ENCODE results near the gene CALN1. TPM values are rescaled to one million over a fixed set of nuclear protein-coding genes. Genes with fewer than 3 reads are reported as not detected.

Gene CALN1
- total RNA-seq, 5 donors from 2014 or later (not counting 1 experiment from before 2014, with no cell fraction given), result 0.03 to 0.26 (median 0.05) TPM

DNA sequence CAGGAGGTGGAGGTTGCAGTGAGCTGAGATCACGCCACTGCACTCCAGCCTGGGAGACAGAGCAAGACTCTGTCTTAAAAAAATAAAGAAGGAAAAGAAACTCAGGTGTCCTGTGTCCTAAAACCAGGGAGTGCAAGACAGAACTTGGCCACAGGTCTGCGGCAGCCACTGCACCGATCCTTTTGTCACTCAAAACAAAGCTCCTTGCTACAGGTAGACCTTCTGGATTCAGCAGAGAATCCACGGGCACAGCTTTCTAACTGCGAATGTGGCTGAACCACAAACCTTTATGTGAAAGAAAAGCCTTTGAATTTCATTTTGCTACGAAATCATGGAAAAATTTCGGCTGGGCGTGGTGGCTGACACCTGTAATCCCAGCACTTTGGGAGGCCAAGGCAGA lies 634.9 kb downstream of the CALN1 start:
- Histone ChIP-seq H3K4me3 (ENCODE audit: control insufficient read depth in 1 of 2, extremely low read depth in 1 of 2, low read length in 1 of 2) (no peak overlapping the region), H3K27ac (ENCODE audit: low read length) (no peak overlapping the region), H3K36me3 (ENCODE audit: control insufficient read depth in 2 of 2, extremely low read depth in 1 of 2, insufficient read depth in 1 of 2, low read length in 1 of 2) (no peaks in the 10 kb centered on the region), H3K9me3 (no peaks in the 10 kb centered on the region), H3K27me3 (replicated peaks in 1 of 2; ENCODE audit: control insufficient read depth in 2 of 2, extremely low read depth in 1 of 2, insufficient read depth in 2 of 2, low read length in 1 of 2) (peaks cover 0 to 3% of the 10 kb centered on the region in 2 experiments), H3K4me1 (ENCODE audit: control insufficient read depth in 1 of 2, extremely low read depth in 1 of 2, insufficient read depth in 2 of 2, low read length in 2 of 2) (no peaks in the 10 kb centered on the region)
- Mint-ChIP-seq H3K4me1 (no peaks in the 10 kb centered on the region), H3K36me3 (no peaks in the 10 kb centered on the region), H3K27me3 (no peaks in the 10 kb centered on the region), H3K27ac (no peak overlapping the region), H3K9me3 (peaks cover 4 to 7% (median 5%) of the 10 kb centered on the region in 3 donors), H3K4me3 (no peak overlapping the region)
- DNase-seq (no peak), ATAC-seq (replicated peaks in 1 of 4) (no peak)
- CTCF ChIA-PET, result no interaction called here
- WGBS (ENCODE audit: insufficient coverage), result 87% methylated on average over 7 of the region's 8 CpGs
- POLR2A ChIA-PET, result no interaction called here

- H3K36me3 Mint-ChIP-seq, result no peaks in the 10 kb centered on the region
- 90% methylated on average over 9 of the region's 9 CpGs for WGBS (ENCODE audit: insufficient coverage)
- H3K27me3 Mint-ChIP-seq, result no peaks in the 10 kb centered on the region
- DNase-seq, result no peak
- no peaks in the 10 kb centered on the region for H3K36me3 ChIP-seq (ENCODE audit: control insufficient read depth in 2 of 2, extremely low read depth in 1 of 2, insufficient read depth in 1 of 2, low read length in 1 of 2)
- no peak for ATAC-seq (replicated peaks in 1 of 4)
- CTCF ChIA-PET, result no interaction called here
- no peak overlapping the region for H3K27ac ChIP-seq (ENCODE audit: low read length)
- no peaks in the 10 kb centered on the region for H3K9me3 ChIP-seq
- POLR2A ChIA-PET, result no interaction called here
- H3K4me3 Mint-ChIP-seq, result no peak overlapping the region
- H3K9me3 Mint-ChIP-seq, result peaks cover 4 to 5% (median 5%) of the 10 kb centered on the region in 3 donors
- no peaks in the 10 kb centered on the region for H3K4me1 Mint-ChIP-seq
- no peak overlapping the region for H3K27ac Mint-ChIP-seq
- no peak overlapping the region for H3K4me3 ChIP-seq (ENCODE audit: control insufficient read depth in 1 of 2, extremely low read depth in 1 of 2, low read length in 1 of 2)
- H3K4me1 ChIP-seq (ENCODE audit: control insufficient read depth in 1 of 2, extremely low read depth in 1 of 2, insufficient read depth in 2 of 2, low read length in 2 of 2), result no peaks in the 10 kb centered on the region
- H3K27me3 ChIP-seq (replicated peaks in 1 of 2; ENCODE audit: control insufficient read depth in 2 of 2, extremely low read depth in 1 of 2, insufficient read depth in 2 of 2, low read length in 1 of 2), result peaks cover 0 to 3% of the 10 kb centered on the region in 2 experiments
Measured at GRCh38 chr7:71776726-71777125, 635.4 kb downstream of the CALN1 start.

GRCh38 chr7:71775648-71776047 lies 636.5 kb downstream of the CALN1 start:
- Histone ChIP-seq H3K27me3 (replicated peaks in 1 of 2; ENCODE audit: control insufficient read depth in 2 of 2, extremely low read depth in 1 of 2, insufficient read depth in 2 of 2, low read length in 1 of 2) (peaks cover 0 to 3% of the 10 kb centered on the region in 2 experiments), H3K4me1 (ENCODE audit: control insufficient read depth in 1 of 2, extremely low read depth in 1 of 2, insufficient read depth in 2 of 2, low read length in 2 of 2) (no peaks in the 10 kb centered on the region), H3K36me3 (ENCODE audit: control insufficient read depth in 2 of 2, extremely low read depth in 1 of 2, insufficient read depth in 1 of 2, low read length in 1 of 2) (no peaks in the 10 kb centered on the region), H3K9me3 (no peaks in the 10 kb centered on the region), H3K27ac (ENCODE audit: low read length) (no peak overlapping the region), H3K4me3 (ENCODE audit: control insufficient read depth in 1 of 2, extremely low read depth in 1 of 2, low read length in 1 of 2) (no peak overlapping the region)
- DNase-seq, result no peak
- H3K27me3 Mint-ChIP-seq, result no peaks in the 10 kb centered on the region
- ChIA-PET CTCF (no interaction called here), POLR2A (no interaction called here)
- no peak for ATAC-seq (replicated peaks in 1 of 4)
- no peaks in the 10 kb centered on the region for H3K4me1 Mint-ChIP-seq
- H3K4me3 Mint-ChIP-seq, result no peak overlapping the region
- H3K9me3 Mint-ChIP-seq, result peaks cover 4 to 5% (median 4%) of the 10 kb centered on the region in 3 donors
- no peak overlapping the region for H3K27ac Mint-ChIP-seq
- H3K36me3 Mint-ChIP-seq, result no peaks in the 10 kb centered on the region
- WGBS (ENCODE audit: insufficient coverage), result no CpG with 5 or more reads among the region's 5 CpGs

DNA sequence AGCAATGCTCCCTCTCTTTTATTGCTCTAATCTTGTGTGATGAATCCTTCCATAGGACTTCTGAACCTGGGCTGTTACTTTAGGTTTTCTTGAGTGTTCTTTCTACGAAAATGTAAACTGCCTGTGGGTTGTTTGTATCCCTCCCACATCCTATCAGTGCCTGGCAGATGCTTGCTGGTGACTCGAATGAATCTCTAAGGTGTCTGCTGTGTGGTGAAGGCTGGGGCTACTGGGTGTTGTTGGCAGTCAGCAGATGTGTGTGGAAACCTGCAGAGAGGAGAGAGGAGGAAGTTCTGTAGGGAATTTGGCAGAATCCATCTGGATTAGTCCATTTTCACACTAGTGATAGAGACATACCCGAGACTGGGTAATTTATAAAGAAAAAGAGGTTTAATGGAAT lies 639.4 kb downstream of the CALN1 start:
- CTCF ChIA-PET, result no interaction called here
- POLR2A ChIA-PET, result no interaction called here
- ATAC-seq (replicated peaks in 1 of 4) (no peak), DNase-seq (no peak)
- Mint-ChIP-seq H3K4me1 (no peaks in the 10 kb centered on the region), H3K27ac (no peak overlapping the region), H3K27me3 (no peaks in the 10 kb centered on the region), H3K9me3 (peaks cover 0 to 7% (median 4%) of the 10 kb centered on the region in 3 donors), H3K36me3 (no peaks in the 10 kb centered on the region), H3K4me3 (no peak overlapping the region)
- no peak overlapping the region for H3K27ac ChIP-seq (ENCODE audit: low read length)
- no peaks in the 10 kb centered on the region for H3K4me1 ChIP-seq (ENCODE audit: control insufficient read depth in 1 of 2, extremely low read depth in 1 of 2, insufficient read depth in 2 of 2, low read length in 2 of 2)
- no peaks in the 10 kb centered on the region for H3K9me3 ChIP-seq
- H3K27me3 ChIP-seq (replicated peaks in 1 of 2; ENCODE audit: control insufficient read depth in 2 of 2, extremely low read depth in 1 of 2, insufficient read depth in 2 of 2, low read length in 1 of 2), result peaks cover 0 to 3% of the 10 kb centered on the region in 2 experiments
- WGBS (ENCODE audit: insufficient coverage), result 80% methylated on average over 1 of the region's 3 CpGs
- H3K36me3 ChIP-seq (ENCODE audit: control insufficient read depth in 2 of 2, extremely low read depth in 1 of 2, insufficient read depth in 1 of 2, low read length in 1 of 2), result no peaks in the 10 kb centered on the region
- H3K4me3 ChIP-seq (ENCODE audit: control insufficient read depth in 1 of 2, extremely low read depth in 1 of 2, low read length in 1 of 2), result no peak overlapping the region

DNA sequence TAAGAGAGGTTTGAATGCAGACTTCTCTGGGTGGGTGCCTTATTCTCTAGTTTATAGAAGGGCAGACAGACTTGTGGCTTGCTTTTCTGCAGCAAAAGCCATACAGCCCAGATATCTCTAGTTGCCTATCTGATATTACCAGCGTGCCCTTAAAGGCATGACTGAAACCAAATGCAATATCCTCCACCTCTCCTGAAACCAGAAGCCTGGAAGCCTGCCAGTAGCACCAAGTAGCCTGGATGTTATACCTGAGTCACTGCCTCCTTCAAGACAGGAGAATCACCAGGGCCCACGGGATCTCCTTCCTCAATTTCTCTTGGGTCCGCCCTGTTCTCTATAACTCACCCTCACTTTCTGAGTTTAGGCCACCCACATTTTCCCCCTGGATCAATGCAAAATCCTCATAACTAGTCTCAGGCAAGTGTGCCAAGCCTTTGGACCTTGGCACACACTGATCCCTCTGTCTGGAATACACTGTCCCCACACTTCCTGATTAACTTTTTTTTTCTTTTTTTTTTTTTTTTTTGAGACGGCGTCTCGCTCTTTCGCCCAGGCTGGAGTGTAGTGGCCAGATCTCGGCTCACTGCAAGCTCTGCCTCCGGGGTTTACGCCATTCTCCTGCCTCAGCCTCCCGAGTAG lies 641.8 kb downstream of the CALN1 start:
- H3K9me3 Mint-ChIP-seq, result peaks cover 0 to 8% (median 6%) of the 10 kb centered on the region in 3 donors
- H3K4me3 Mint-ChIP-seq, result no peak overlapping the region
- DNase-seq, result no peak
- H3K36me3 Mint-ChIP-seq, result no peaks in the 10 kb centered on the region
- H3K27me3 ChIP-seq (replicated peaks in 1 of 2; ENCODE audit: control insufficient read depth in 2 of 2, extremely low read depth in 1 of 2, insufficient read depth in 2 of 2, low read length in 1 of 2), result no peaks in the 10 kb centered on the region
- no peak overlapping the region for H3K4me3 ChIP-seq (ENCODE audit: control insufficient read depth in 1 of 2, extremely low read depth in 1 of 2, low read length in 1 of 2)
- no peaks in the 10 kb centered on the region for H3K4me1 Mint-ChIP-seq
- ChIA-PET CTCF (no interaction called here), POLR2A (no interaction called here)
- H3K9me3 ChIP-seq, result no peaks in the 10 kb centered on the region
- no peak overlapping the region for H3K27ac ChIP-seq (ENCODE audit: low read length)
- ATAC-seq (replicated peaks in 1 of 4), result no peak
- no peak overlapping the region for H3K27ac Mint-ChIP-seq
- 74% methylated on average over 8 of the region's 11 CpGs for WGBS (ENCODE audit: insufficient coverage)
- H3K4me1 ChIP-seq (ENCODE audit: control insufficient read depth in 1 of 2, extremely low read depth in 1 of 2, insufficient read depth in 2 of 2, low read length in 2 of 2), result no peaks in the 10 kb centered on the region
- H3K27me3 Mint-ChIP-seq, result no peaks in the 10 kb centered on the region
- no peaks in the 10 kb centered on the region for H3K36me3 ChIP-seq (ENCODE audit: control insufficient read depth in 2 of 2, extremely low read depth in 1 of 2, insufficient read depth in 1 of 2, low read length in 1 of 2)

DNA sequence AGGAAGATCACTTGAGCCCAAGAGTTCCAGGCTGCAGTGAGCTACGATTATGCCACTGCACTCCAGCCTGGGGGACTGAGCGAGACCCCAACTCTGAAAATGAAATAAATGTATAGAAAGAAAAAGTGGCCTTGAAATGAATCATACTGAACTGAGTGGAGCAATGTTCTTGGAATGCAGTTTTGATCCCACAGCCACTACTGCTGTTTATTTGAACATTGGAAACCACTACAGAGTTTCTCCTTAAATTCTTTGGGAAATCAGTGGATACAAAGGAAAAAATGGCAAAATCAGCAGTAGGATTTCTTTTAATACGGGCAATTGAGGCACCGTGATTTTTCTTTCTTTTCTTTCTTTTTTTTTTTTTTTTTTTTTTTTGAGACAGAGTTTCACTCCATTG lies 642.8 kb downstream of the CALN1 start:
- POLR2A ChIA-PET, result no interaction called here
- H3K36me3 ChIP-seq (ENCODE audit: control insufficient read depth in 2 of 2, extremely low read depth in 1 of 2, insufficient read depth in 1 of 2, low read length in 1 of 2), result no peaks in the 10 kb centered on the region
- DNase-seq (no peak), ATAC-seq (replicated peaks in 1 of 4) (no peak)
- H3K9me3 ChIP-seq, result no peaks in the 10 kb centered on the region
- H3K4me1 Mint-ChIP-seq, result no peaks in the 10 kb centered on the region
- no peak overlapping the region for H3K27ac Mint-ChIP-seq
- H3K27me3 ChIP-seq (replicated peaks in 1 of 2; ENCODE audit: control insufficient read depth in 2 of 2, extremely low read depth in 1 of 2, insufficient read depth in 2 of 2, low read length in 1 of 2), result no peaks in the 10 kb centered on the region
- no peak overlapping the region for H3K4me3 Mint-ChIP-seq
- CTCF ChIA-PET, result no interaction called here
- H3K9me3 Mint-ChIP-seq, result peaks cover 0 to 8% (median 6%) of the 10 kb centered on the region in 3 donors
- H3K27me3 Mint-ChIP-seq, result no peaks in the 10 kb centered on the region
- H3K4me1 ChIP-seq (ENCODE audit: control insufficient read depth in 1 of 2, extremely low read depth in 1 of 2, insufficient read depth in 2 of 2, low read length in 2 of 2), result no peaks in the 10 kb centered on the region
- no CpG with 5 or more reads among the region's 4 CpGs for WGBS (ENCODE audit: insufficient coverage)
- H3K4me3 ChIP-seq (ENCODE audit: control insufficient read depth in 1 of 2, extremely low read depth in 1 of 2, low read length in 1 of 2), result no peak overlapping the region
- no peaks in the 10 kb centered on the region for H3K36me3 Mint-ChIP-seq
- H3K27ac ChIP-seq (ENCODE audit: low read length), result no peak overlapping the region

DNA sequence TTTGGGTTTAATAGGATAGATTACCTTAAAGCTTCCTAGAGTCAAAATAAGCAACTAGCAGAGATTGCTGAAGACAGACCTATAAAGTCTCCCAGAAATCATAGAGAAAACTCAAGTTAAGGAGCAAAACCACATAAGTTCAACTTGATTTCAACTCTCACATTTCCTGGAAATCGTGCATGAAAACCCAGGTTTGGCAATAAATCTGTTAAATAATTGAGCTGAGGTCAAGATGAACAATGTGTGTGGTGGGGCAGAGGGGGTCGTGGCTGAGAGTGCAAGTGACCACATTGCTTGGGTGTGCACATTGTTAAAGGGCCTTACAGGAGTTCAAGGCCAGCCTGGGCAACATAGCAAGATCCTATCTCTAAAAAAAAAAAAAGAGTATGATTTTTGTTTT lies 643.7 kb downstream of the CALN1 start:
- no CpG with 5 or more reads among the region's 2 CpGs for WGBS (ENCODE audit: insufficient coverage)
- DNase-seq (no peak), ATAC-seq (replicated peaks in 1 of 4) (no peak)
- Histone ChIP-seq H3K27ac (ENCODE audit: low read length) (no peak overlapping the region), H3K4me1 (ENCODE audit: control insufficient read depth in 1 of 2, extremely low read depth in 1 of 2, insufficient read depth in 2 of 2, low read length in 2 of 2) (no peaks in the 10 kb centered on the region), H3K9me3 (no peaks in the 10 kb centered on the region), H3K27me3 (replicated peaks in 1 of 2; ENCODE audit: control insufficient read depth in 2 of 2, extremely low read depth in 1 of 2, insufficient read depth in 2 of 2, low read length in 1 of 2) (no peaks in the 10 kb centered on the region), H3K36me3 (ENCODE audit: control insufficient read depth in 2 of 2, extremely low read depth in 1 of 2, insufficient read depth in 1 of 2, low read length in 1 of 2) (no peaks in the 10 kb centered on the region), H3K4me3 (ENCODE audit: control insufficient read depth in 1 of 2, extremely low read depth in 1 of 2, low read length in 1 of 2) (no peak overlapping the region)
- H3K27ac Mint-ChIP-seq, result no peak overlapping the region
- peaks cover 0 to 10% (median 6%) of the 10 kb centered on the region in 3 donors for H3K9me3 Mint-ChIP-seq
- no peaks in the 10 kb centered on the region for H3K36me3 Mint-ChIP-seq
- H3K4me1 Mint-ChIP-seq, result no peaks in the 10 kb centered on the region
- ChIA-PET POLR2A (no interaction called here), CTCF (no interaction called here)
- H3K27me3 Mint-ChIP-seq, result no peaks in the 10 kb centered on the region
- H3K4me3 Mint-ChIP-seq, result no peak overlapping the region
